ENCODE data around the gene GJB5. TPM values are rescaled to one million over a fixed set of nuclear protein-coding genes. Genes with fewer than 3 reads are reported as not detected.

GJB5 gene
- total and polyA plus RNA-seq, 10 of the 15 experiments (the other 5 are each of a cell fraction or from before 2014, with no cell fraction given) = not detected

- CTCF ChIA-PET = no interaction called here
- no peak overlapping the region for H2AFZ ChIP-seq (ENCODE audit: control insufficient read depth, low read depth, low read length)
- no peaks in the 10 kb centered on the region for H4K20me1 ChIP-seq (ENCODE audit: control insufficient read depth, insufficient read depth)
- DNase-seq (ENCODE audit: low read depth, low spot score) (no peak), ATAC-seq (no peak), FAIRE-seq (no peak)
- no peaks in the 10 kb centered on the region for H3K9me3 ChIP-seq (replicated peaks; ENCODE audit: control insufficient read depth, insufficient read depth, low read length)
- RAD21 ChIA-PET (ENCODE audit: unreplicated experiment) = no interaction called here
- H3K27me3 ChIP-seq (replicated peaks in 1 of 2; ENCODE audit: control insufficient read depth in 2 of 2, insufficient read depth in 2 of 2, low read length in 1 of 2) = no peaks in the 10 kb centered on the region; a peak in 1 of 4 replicates
- intact Hi-C loops (cut with micrococcal nuclease; ENCODE audit: unreplicated experiment) (no loop called here), in situ Hi-C loops (cut with MboI) (loop anchor here (10.0 kb wide), 1 partner anchor 1113 kb away; no protein-coding TSS in a partner anchor)
- no peaks in the 10 kb centered on the region for H3K79me2 ChIP-seq (ENCODE audit: control insufficient read depth, insufficient read depth, low read length)
- 39% methylated on average over 5 of the region's 6 CpGs for WGBS (ENCODE audit: insufficient coverage, insufficient replicate concordance, low lambda C conversion rate, missing lambda C conversion rate)
- H3K36me3 ChIP-seq (ENCODE audit: control insufficient read depth in 2 of 2, insufficient read depth in 2 of 2, low read length in 1 of 2) = no peaks in the 10 kb centered on the region
- no peak overlapping the region for H3K27ac ChIP-seq (ENCODE audit: control insufficient read depth, insufficient read depth)
- no peaks in the 10 kb centered on the region for H3K4me1 ChIP-seq (ENCODE audit: control insufficient read depth, insufficient read depth, low read length)
- H3K4me2 ChIP-seq (ENCODE audit: control insufficient read depth, insufficient read depth) = no peak overlapping the region
- TF ChIP-seq SRF (IDR thresholded peaks at IDR 0.05; ENCODE audit: low read depth in 2 of 2, low read length in 2 of 2) (no peak), ZNF274 (IDR thresholded peaks at IDR 0.05; ENCODE audit: insufficient read depth, insufficient read length) (no peak), TCF7 (IDR thresholded peaks at IDR 0.05; ENCODE audit: borderline replicate concordance) (no peak), ESRRA (IDR thresholded peaks at IDR 0.05; ENCODE audit: low read length) (no peak), SUZ12 (IDR thresholded peaks at IDR 0.05; ENCODE audit: unreplicated experiment) (no peak)
- TF ChIP-seq, protein P1, sequence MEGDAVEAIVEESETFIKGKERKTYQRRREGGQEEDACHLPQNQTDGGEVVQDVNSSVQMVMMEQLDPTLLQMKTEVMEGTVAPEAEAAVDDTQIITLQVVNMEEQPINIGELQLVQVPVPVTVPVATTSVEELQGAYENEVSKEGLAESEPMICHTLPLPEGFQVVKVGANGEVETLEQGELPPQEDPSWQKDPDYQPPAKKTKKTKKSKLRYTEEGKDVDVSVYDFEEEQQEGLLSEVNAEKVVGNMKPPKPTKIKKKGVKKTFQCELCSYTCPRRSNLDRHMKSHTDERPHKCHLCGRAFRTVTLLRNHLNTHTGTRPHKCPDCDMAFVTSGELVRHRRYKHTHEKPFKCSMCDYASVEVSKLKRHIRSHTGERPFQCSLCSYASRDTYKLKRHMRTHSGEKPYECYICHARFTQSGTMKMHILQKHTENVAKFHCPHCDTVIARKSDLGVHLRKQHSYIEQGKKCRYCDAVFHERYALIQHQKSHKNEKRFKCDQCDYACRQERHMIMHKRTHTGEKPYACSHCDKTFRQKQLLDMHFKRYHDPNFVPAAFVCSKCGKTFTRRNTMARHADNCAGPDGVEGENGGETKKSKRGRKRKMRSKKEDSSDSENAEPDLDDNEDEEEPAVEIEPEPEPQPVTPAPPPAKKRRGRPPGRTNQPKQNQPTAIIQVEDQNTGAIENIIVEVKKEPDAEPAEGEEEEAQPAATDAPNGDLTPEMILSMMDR (IDR thresholded peaks at IDR 0.05 in 2 of 3, conservative IDR thresholded peaks at IDR 0.05 in 1 of 3; ENCODE audit: control insufficient read depth in 2 of 3, extremely low read depth in 1 of 3, insufficient read depth in 1 of 3, low read depth in 3 of 3, low read length in 3 of 3) = no peak
- SMC1A ChIA-PET (ENCODE audit: uncharacterized antibody, unreplicated experiment) = no interaction called here
- no TSS peak for BruUV-seq (replicated peaks)
- POLR2A ChIA-PET = no interaction called here
- no peak overlapping the region for H3K9ac ChIP-seq (ENCODE audit: control insufficient read depth, insufficient read depth, low read length)
- no peak overlapping the region for H3K4me3 ChIP-seq
These were observed 7.3 kb upstream of the GJB5 start for GRCh38 chr1:34747638-34747941.

DNA sequence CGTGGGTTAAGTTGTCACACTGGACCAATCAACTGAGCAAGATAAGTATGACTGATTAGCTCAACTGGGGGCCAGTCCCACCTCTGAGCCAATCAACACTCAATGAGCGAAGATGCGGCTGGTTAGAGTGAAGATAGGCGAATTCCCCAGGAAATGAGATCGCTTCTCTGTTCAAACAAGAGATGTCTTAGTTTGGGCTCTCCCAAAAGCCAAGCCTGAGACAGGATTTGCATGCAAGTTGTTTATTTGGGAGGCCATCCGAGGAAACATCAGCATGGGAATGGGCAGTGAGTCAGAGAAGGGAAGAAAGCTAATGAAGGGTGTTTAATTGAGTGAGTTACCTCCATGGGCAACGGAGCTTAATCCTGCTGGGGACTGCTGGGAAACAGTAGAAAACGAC lies 4.9 kb upstream of the GJB5 start:
- Histone ChIP-seq H3K79me2 (ENCODE audit: control insufficient read depth, insufficient read depth, low read length) (no peaks in the 10 kb centered on the region), H3K36me3 (ENCODE audit: control insufficient read depth in 2 of 2, insufficient read depth in 2 of 2, low read length in 1 of 2) (no peaks in the 10 kb centered on the region), H3K4me3 (no peak overlapping the region), H4K20me1 (ENCODE audit: control insufficient read depth, insufficient read depth) (no peaks in the 10 kb centered on the region), H3K4me2 (ENCODE audit: control insufficient read depth, insufficient read depth) (no peak overlapping the region), H3K4me1 (ENCODE audit: control insufficient read depth, insufficient read depth, low read length) (no peaks in the 10 kb centered on the region), H3K27me3 (replicated peaks in 1 of 2; ENCODE audit: control insufficient read depth in 2 of 2, insufficient read depth in 2 of 2, low read length in 1 of 2) (no peaks in the 10 kb centered on the region; a peak in 1 of 4 replicates), H2AFZ (ENCODE audit: control insufficient read depth, low read depth, low read length) (no peak overlapping the region), H3K27ac (ENCODE audit: control insufficient read depth, insufficient read depth) (no peak overlapping the region), H3K9ac (ENCODE audit: control insufficient read depth, insufficient read depth, low read length) (no peak overlapping the region), H3K9me3 (replicated peaks; ENCODE audit: control insufficient read depth, insufficient read depth, low read length) (no peaks in the 10 kb centered on the region)
- BruUV-seq (replicated peaks) = no TSS peak
- no peak for DNase-seq (ENCODE audit: low read depth, low spot score)
- TF ChIP-seq BCL3 (IDR thresholded peaks at IDR 0.05; ENCODE audit: borderline replicate concordance, insufficient read depth, low read depth, low read length, poor library complexity, severe bottlenecking) (no peak), TCF3 (IDR thresholded peaks at IDR 0.05; ENCODE audit: borderline replicate concordance, insufficient read depth, low read depth, low read length) (no peak), SMC3 (IDR thresholded peaks at IDR 0.05; ENCODE audit: borderline replicate concordance, low read length) (no peak)
- TF ChIP-seq, protein P2, sequence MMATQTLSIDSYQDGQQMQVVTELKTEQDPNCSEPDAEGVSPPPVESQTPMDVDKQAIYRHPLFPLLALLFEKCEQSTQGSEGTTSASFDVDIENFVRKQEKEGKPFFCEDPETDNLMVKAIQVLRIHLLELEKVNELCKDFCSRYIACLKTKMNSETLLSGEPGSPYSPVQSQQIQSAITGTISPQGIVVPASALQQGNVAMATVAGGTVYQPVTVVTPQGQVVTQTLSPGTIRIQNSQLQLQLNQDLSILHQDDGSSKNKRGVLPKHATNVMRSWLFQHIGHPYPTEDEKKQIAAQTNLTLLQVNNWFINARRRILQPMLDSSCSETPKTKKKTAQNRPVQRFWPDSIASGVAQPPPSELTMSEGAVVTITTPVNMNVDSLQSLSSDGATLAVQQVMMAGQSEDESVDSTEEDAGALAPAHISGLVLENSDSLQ (IDR thresholded peaks at IDR 0.05) = peak; percentile 16; the same call in 1 of the 2 replicates
- no peak for ATAC-seq
- FAIRE-seq = no peak
- in situ Hi-C loops (cut with MboI) = loop anchor here (10.0 kb wide), 1 partner anchor 1115 kb away; no protein-coding TSS in a partner anchor
- RAD21 ChIA-PET (ENCODE audit: unreplicated experiment) = no interaction called here
- intact Hi-C loops (cut with micrococcal nuclease; ENCODE audit: unreplicated experiment) = no loop called here
- POLR2A ChIA-PET = interaction anchor here (0.5 kb wide), 1 partner anchor 147 kb away, joined by 4 read pairs; no protein-coding TSS in a partner anchor
- CTCF ChIA-PET = no interaction called here
- 30% methylated on average over 8 of the region's 8 CpGs for WGBS (ENCODE audit: insufficient coverage, insufficient replicate concordance, low lambda C conversion rate, missing lambda C conversion rate)
- SMC1A ChIA-PET (ENCODE audit: uncharacterized antibody, unreplicated experiment) = no interaction called here

All from GM12878 (cell line).